HepG2 (cell line): ENCODE results near the gene ARHGEF4.

Experiments used
- IRF1 ChIP-seq: sonication (generic); formaldehyde crosslinking; IDR thresholded peaks from 2 replicates; pipeline ENCODE4 v1.4.0; 2020; ENCODE audit warnings: low read depth, mild to moderate bottlenecking, missing genetic modification reagents
- JUND ChIP-seq: sonication (generic); formaldehyde crosslinking; IDR thresholded peaks from 2 replicates; pipeline ENCODE4 v1.8.0; 2022; ENCODE audit warnings: mild to moderate bottlenecking, missing genetic modification reagents
- MYC ChIP-seq: sonication (generic); formaldehyde crosslinking; IDR thresholded peaks from 2 replicates; pipeline ENCODE4 v1.9.0; 2021; ENCODE audit warnings: missing genetic modification reagents, borderline replicate concordance
- POLR2A ChIP-seq, 2 experiments: IDR thresholded peaks; 2 replicates each; pipeline ENCODE4 v1.6.1; 2011; ENCODE audit warnings: low read depth in 2 of 2, low read length in 2 of 2, mild to moderate bottlenecking in 1 of 2, moderate library complexity in 1 of 2; ENCODE audit not compliant: insufficient read depth in 1 of 2
- POLR2AphosphoS5 ChIP-seq: IDR thresholded peaks from 2 replicates; pipeline ENCODE4 v1.6.1; 2012; ENCODE audit warnings: low read depth, low read length
- RFX5 ChIP-seq: IDR thresholded peaks from 2 replicates; pipeline ENCODE4 v1.6.1; 2011; ENCODE audit warnings: low read depth, low read length, improper control_type of control experiment
- ZFP37 ChIP-seq: sonication (generic); formaldehyde crosslinking; IDR thresholded peaks from 2 replicates; pipeline ENCODE4 v1.4.0; 2020; ENCODE audit warnings: missing genetic modification reagents, borderline replicate concordance

GRCh38 chr2:130791617-130791939 is 45.1 kb upstream of the ARHGEF4 start:
- TF ChIP-seq RFX5 = no peak
- TF ChIP-seq ZFP37 = no peak
- TF ChIP-seq POLR2AphosphoS5 = no peak
- TF ChIP-seq IRF1 = no peak
- TF ChIP-seq JUND = no peak
- no peak for TF ChIP-seq POLR2A (IDR thresholded peaks at IDR 0.05; ENCODE audit: insufficient read depth in 1 of 2, low read depth in 2 of 2, low read length in 2 of 2)
- no peak for TF ChIP-seq MYC (CRISPR knock-in tag)
